Hepatic stellate cell (primary cell): ENCODE results near the gene ATG9A.
"Not testable (repeated sequence)": the region's sequence is repeated elsewhere in the genome, so short reads cannot be mapped to it uniquely, and the experiment has no call there.

Source experiments
- DNase-seq: peaks from one replicate; pipeline ENCODE4 v3.0.0; 2011; ENCODE audit warnings: low spot score

ATG9A gene

DNA sequence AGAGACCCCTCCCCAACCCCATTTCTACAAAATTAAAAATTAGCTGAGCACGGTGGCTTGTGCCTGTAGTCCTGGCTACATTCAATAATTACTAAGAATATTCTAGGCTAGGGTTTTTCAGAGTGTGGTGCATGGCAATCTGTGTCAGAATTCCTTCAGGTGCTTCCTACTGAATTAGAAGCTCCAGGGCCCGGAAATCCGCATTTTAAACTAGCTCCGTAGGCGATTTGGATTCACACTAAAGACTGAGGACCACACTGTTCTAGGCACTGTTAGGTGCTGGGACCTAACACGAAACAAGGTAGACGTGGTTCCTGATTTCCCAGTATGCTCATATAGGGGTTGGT, 23.5 kb downstream of the ATG9A start:
- DNase-seq = no peak

DNA sequence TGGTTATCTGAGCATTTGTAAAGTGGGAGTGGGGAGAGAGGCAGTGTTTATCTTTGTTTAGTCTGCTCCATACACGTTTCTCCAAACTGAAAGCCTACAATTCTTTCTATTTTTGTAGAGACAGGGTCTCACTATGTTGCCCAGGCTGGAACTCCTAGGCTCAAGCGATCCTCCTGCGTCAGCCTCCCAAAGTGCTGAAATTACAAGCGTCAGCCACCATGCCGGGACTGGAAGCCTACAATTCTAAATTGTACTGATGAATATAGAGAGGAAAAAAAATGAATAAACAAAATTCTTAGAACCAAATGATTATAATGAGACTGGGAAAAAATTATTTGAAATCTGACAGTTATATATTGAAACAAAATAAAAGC, 24.3 kb downstream of the ATG9A start:
- DNase-seq = no peak

DNA sequence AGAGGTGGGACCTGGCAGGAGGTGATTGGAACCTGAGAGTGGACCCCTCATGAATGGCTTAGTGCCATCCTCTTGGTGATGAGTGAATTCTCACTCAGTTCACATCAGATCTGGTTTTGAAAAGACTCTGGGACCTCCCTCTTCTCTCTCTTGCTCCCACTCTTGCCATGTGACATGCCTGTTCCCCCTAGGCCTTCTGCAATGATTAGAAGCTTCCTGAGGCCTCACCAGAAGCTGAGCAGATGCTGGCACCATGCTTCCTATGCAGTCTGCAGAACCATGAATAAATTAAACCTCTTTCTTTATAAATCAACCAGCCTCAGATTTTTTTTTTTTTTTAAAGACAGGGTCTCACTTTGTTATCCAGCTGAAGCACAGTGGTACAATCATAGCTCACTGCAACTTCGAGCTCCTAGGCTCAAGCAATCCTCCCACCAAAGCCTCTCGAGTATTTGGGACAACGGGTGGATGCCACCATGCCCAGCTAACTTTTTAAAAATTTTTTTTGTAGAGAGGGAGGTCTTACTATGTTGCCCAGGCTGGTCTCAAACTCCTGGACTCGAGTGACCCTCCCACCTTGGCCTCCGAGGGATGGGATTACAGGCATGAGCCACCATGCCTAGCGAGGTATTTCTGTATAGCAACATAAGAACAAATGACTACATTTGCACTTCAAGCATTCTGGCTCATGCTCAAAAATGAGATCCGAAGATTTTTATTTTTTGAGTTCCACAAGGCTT, 24.8 kb downstream of the ATG9A start:
- DNase-seq = no peak

DNA sequence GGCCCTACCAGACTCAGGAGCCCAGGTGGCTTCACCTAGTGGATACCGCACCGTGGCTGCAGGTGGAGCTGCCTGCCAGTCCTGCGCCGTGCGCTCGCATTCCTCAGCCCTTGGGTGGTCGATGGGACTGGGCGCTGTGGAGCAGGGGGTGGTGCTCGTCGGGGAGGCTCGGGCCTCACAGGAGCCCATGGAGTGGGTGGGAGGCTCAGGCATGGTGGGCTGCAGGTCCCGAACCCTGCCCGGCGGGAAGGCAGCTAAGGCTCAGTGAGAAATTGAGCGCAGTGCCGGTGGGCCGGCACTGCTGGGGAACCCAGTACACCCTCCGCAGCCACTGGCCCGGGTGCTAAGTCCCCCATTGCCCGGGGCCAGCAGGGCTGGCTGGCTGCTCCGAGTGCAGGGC, 28.1 kb downstream of the ATG9A start:
- not testable (repeated sequence) for DNase-seq

DNA sequence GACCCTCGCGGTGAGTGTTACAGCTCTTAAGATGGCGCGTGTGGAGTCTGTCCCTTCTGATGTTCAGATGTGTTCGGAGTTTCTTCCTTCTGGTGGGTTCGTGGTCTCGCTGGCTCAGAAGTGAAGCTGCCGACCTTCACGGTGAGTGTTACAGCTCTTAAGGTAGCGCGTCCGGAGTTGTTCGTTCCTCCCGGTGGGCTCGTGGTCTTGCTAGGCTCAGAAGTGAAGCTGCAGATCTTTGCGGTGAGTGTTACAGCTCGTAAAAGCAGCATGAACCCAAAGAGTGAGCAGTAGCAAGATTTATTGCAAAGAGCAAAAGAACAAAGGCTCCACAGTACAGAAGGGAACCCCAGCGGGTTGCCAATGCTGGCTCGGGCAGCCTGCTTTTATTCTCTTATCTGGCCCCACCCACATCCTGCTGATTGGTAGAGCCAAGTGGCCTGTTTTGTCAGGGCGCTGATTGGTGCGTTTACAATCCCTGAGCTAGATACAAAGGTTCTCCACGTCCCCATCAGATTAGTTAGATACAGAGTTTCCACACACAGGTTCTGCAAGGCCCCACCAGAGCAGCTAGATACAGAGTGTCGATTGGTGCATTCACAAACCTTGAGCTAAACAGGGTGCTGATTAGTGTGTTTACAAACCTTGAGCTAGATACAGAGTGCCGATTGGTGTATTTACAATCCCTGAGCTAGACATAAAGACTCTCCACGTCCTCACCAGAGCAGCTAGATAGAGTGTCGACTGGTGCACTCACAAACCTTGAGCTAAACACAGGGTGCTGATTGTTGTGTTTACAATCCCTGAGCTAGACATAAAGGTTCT, 28.7 kb downstream of the ATG9A start:
- DNase-seq = not testable (repeated sequence)

DNA sequence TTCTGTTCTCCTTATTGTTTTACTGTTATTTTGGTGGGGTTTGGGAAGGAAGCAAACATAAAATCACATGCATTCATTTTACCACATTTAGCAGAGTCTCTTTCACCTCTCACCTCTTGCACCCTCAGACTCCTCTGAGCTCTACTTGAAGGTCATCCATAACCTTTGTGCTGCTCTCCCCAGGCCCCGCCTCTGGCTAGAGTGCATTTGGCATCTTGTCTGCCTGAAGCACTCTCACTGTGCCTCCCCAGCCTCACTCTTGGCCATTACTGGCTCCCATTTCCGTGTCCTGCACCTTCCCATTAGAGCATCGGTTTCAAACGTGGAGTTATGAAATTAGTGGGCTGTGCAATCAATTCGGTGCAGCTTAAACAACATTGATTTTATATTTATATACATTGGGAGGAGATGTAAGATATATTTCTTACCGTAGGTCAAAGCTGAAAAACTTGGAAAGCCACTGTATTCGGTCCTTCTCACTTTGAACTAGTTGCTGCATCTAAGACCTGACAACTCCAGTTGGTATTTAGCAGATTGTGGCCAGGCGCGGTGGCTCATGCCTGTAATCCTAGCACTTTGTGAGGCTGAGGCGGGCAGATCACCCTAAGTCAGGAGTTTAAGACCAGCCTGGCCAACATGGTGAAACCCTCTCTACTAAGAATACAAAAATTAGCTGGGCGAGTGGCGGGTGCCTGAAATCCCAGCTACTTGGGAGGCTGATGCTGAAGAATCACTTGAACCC, 29.8 kb downstream of the ATG9A start:
- DNase-seq = no peak

DNA sequence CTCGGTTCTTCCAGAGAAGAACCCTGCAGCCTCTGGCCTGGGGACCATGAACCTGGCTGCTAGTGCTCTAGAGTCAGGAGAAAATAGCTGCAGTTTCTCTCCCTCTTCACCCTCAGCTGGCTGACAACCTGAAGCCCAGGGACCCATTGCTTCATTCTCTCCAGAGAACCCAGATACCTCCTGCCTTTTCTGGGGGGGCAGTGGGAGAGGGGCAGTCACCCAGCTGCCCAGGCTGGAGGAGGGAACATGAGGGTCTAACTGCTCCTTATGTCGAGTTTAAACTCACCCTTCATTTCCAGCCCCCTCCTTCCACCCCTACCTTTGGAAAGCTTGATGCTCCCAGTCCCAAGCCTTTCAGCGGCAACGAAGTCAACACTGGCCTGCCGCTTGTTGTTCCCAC, 30.5 kb downstream of the ATG9A start:
- no peak for DNase-seq

DNA sequence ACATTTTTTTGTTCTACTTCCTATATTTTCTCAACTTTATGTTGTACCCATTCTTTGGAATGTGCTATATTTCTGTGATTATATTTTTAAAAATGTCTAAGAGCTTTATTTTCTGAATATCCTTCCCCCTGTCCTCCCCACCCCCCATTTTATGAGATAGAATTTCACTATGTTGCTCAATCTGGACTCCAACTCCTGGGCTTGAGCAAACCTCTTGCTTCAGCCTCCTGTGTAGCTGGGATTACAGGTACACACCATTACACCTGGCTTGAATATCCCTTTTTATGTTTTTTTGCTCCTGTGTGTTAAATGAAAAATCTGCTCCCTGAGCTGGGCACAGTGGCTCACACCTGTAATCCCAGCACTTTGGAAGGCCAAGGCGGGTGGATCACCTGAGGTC, 32.0 kb downstream of the ATG9A start:
- no peak for DNase-seq

DNA sequence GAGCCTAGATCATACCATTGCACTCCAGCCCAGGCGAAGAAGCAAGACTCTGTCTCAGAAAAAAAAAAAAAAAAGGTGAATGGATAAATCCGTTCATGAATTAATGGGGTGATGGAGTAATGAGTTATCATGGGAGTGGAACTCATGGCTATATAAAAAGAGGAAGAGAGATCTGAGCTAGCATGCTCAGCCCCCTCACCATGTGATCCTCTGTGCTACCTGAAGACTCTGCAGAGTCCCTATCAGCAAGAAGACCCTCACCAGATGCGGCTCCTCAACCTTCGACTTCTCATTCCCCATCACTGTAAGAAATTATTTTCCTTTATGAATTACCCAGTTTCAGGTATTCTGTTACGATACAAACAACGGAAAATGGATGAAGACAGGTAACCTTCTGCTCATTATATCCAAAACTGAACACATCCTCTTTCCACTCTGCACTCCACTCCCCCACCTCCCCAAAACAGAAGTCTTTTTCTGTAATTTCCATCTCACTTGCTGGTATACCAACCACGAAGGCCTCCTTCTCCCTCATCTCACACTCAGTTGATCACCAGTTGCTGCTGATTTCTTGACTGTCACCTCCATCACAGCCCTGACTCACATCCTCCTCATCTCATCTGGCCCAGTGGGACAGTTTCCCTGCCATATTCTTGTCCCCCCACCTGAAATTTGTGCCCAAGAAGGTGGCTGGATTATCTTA, 42.5 kb downstream of the ATG9A start:
- DNase-seq = no peak

DNA sequence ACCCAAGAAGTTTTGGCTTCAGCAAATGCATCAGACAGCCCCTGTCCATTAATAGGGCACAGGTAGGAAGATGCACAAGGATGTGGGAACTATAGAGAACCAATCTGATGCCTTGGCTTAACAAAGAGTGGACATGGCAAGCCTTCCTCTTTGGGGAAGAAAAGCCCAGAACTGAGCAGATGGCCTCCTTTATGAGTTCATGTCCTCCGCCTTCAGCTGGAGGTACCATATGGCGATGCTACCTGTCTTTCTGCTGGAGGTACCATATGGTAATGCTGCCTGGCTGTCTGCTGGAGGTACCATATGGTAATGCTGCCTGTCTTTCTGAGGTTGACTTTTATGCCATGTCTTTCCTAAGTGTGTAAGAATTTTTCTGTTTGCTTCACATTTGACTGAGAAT, 45.3 kb downstream of the ATG9A start:
- no peak for DNase-seq

DNA sequence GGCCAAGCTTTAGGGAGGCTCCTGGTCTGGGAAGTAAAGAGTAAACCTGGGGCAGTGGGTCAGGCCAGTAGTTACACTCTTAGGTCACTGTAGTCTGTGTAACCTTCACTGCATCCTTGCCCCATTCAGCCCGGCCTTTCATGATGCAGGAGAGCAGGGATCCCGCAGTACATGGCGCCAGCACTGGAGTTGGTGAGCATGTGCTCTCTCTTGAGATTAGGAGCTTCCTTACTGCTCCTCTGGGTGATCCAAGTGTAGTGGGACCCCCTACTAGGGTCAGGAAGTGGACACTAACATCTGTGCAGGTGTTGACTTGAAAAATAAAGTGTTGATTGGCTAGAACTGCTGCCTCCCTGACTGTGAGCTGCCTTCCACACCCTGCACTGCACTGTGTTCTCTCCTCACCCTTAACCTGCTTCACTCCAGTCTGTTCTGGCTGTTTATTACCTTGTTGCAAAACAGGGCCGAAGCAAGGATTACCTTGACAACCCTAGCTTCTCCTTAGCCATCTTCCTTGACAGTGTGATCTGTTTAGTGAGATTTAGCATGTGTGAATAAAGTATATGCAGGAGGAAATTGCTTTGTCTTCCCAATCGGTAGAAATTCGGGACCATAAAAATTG, 46.2 kb downstream of the ATG9A start:
- DNase-seq = no peak

DNA sequence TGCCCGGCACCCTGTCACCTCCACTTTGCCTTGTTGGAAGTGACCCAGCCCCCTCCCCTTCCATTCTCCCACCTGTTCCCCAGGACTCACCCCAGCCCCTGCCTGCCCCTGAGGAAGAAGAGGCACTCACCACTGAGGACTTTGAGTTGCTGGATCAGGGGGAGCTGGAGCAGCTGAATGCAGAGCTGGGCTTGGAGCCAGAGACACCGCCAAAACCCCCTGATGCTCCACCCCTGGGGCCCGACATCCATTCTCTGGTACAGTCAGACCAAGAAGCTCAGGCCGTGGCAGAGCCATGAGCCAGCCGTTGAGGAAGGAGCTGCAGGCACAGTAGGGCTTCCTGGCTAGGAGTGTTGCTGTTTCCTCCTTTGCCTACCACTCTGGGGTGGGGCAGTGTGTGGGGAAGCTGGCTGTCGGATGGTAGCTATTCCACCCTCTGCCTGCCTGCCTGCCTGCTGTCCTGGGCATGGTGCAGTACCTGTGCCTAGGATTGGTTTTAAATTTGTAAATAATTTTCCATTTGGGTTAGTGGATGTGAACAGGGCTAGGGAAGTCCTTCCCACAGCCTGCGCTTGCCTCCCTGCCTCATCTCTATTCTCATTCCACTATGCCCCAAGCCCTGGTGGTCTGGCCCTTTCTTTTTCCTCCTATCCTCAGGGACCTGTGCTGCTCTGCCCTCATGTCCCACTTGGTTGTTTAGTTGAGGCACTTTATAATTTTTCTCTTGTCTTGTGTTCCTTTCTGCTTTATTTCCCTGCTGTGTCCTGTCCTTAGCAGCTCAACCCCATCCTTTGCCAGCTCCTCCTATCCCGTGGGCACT, 46.9 kb downstream of the ATG9A start:
- no peak for DNase-seq

DNA sequence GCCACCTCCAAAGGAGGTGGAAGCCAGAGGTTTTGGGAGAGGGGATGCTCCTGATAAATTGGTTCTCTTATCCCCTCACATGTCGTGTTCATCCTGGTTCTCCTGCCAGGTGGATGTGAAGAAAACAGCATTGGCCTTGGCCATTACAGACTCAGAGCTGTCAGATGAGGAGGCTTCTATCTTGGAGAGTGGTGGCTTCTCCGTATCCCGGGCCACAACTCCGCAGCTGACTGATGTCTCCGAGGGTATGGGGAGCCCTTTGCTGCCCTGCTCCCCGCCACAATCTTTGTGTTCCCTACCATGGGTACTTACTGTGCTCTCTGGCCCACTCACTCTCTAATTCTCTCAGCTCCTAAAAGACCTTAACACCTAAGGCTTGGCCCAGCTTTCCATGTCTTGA, 47.9 kb downstream of the ATG9A start:
- no peak for DNase-seq

DNA sequence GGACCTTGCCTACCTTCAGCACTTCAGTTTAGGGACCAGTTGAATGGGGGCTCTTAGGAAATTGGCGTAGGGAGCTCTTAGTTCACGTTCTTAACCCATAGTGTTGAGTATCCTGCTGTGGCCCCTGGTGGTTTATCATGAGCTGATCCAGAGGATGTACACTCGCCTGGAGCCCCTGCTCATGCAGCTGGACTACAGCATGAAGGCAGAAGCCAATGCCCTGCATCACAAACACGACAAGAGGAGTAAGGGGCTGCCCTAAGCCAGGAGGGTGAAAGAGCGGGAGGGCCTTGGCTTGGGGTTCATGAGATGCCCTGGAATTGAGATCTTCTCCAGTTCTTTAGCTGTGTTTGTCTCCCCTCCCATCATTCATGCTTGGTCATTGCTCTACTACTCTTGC, 48.5 kb downstream of the ATG9A start:
- no peak for DNase-seq

DNA sequence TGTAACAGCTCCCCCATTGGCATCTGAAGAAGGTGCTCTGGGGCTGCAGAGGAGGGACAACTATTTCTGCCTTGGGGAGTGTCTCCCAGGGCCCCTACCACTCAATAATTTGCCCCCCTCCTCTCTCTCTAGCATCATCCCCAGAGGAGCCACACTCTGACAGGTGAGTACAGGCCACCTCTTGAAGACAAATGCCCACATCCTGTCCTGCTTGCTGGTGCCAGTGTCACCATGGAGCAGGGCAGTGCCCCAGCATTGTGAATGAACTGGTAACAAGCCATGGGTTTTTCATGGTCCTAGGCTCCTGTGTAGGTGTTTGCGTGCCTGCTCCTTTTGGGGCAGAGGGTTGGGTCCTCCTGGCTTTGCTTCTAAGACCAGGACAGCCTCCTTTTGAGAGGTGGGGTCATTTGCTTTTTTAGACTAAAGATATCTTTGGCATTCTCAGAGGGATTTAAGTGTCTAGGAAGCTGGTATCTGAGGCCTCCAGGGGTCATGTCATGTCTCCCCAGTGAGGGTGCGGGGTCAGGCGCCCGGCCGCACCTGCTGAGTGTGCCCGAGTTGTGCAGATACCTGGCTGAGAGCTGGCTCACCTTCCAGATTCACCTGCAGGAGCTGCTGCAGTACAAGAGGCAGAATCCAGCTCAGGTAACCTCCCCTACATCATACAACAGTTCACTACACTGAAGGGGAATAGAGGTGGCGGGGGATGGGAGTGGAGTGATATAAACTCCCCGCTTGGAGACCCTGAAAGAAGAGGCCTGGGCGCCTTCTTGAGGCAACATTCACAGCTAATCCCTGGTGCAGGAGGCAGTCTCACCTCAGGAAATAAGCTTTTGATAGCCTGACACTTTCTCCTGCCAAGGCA, 49.6 kb downstream of the ATG9A start:
- no peak for DNase-seq

DNA sequence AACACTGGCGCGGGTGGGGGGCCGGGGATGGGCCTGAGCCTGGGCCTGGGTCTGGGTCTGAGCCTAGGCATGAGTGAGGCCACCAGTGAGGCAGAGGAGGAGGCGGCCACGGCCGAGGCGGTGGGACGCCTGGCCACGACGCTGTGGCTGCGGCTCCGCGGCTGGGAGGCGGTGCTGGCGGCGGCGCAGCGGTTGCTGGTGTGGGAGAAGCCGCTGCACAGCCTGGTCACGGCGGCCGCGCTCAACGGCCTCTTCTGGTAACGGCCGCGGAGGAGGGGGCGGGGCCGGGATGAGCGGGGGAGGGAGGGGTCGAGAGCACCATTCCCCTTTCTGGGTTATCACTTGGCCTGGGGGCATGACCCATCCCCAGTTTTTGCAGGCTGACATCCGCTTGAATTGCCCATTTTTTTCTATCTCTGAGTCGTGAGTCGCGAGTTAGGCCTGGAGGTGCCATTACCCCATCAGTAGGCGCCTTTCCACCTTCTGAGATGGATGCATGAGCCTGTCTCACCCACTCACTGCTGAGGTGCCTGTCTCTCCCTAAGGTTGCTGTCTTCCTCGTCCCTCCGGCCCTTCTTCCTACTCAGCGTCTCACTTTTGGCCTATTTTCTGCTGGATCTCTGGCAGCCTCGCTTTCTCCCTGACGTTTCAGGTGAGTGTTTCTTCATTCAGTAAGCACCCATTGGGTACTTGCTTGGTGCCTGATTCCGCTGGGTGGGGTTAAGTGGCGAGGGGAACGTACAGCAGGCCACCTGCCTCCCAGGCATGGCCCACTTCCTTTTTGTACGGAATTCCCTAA, 50.9 kb downstream of the ATG9A start:
- peak; percentile 47 for DNase-seq

DNA sequence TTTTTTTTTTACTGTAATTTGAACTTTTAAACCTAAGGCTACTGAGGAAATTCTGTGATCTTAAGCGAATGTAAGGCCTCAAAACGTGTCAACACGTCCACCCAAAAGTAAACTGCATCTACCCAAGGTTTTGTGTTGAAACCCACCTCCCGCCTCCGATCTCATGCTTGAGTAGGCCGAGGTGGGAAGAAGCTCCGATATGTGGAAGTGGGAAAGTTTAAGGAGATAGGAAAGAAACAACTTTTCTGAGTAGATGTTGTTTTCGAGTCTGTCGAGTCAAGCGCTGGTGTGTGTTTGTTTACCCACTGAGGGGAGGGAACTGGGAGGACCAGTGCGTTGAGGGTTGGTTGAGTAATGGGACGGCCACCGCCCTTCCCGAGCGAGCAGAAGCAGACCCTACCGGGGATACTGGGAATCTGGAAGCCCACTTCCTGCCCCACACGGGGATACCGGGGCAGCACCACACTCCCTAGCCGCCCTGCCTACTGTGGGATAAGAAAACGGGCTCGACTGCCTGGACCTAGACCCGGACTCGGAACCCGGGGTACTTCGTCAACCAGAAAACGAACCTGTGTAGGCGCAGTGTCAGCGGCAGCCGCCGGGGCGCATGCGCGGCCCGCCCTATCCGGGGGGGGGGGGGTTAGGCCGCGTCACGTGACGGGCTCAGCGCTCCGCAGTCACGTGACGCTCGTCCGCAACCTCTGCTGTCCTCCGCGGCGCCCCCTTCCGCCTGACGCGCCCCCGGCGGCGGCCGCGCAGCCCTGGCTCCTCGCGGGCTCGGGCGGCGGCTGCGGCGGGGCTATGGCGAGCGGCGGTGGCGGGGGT, 51.7 kb downstream of the ATG9A start, which contains the start of gene RETREG2:
Gene RETREG2 (plus strand): TSS at position 724 of the 825 bp plus-strand sequence. CDS start 78 bp downstream, at position 802.
- DNase-seq = peak; percentile 99
